HCT116 (cell line): ENCODE data around the gene RHOXF1. TPM values are rescaled to one million over a fixed set of nuclear protein-coding genes. Genes with fewer than 3 reads are reported as not detected.
"Not testable (repeated sequence)": the region's sequence is repeated elsewhere in the genome, so short reads cannot be mapped to it uniquely, and the experiment has no call there.

Experiments used
- ATAC-seq: fragments of 200-7000 bp; cut with Tn5 transposase; 2 replicates; pipeline ENCODE4 v1.9.1; 2020; ENCODE audit warnings: mild to moderate bottlenecking, moderate library complexity
- BruUV-seq: library from RNA; stranded (reverse); fragments of 400-500 nt; replicated peaks from 2 replicates; lab custom pipeline; 2021; lab: Mats Ljungman, UMichigan
- CTCF ChIA-PET: fragments of 300-600 bp; sonication (Branson Sonifier 250); formaldehyde crosslinking; loops from one replicate; lab custom pipeline; 2021; ENCODE audit warnings: antibody characterized with exemption; lab: Charles Lee
- POLR2A ChIA-PET: fragments of 300-600, 350-600 bp; sonication (Branson Sonifier 250); formaldehyde crosslinking; loops from one replicate; lab custom pipeline; 2021; ENCODE audit warnings: antibody characterized with exemption; lab: Charles Lee
- RAD21 ChIA-PET, 2 experiments: fragments of 300-600 bp; sonication (Branson Sonifier 250); formaldehyde crosslinking; loops; one replicate each; lab custom pipeline; 2023; ENCODE audit warnings: low total read pairs in 2 of 2; ENCODE audit not compliant: uncharacterized antibody in 2 of 2, unreplicated experiment in 2 of 2, low non-redundant PET in 1 of 2; lab: Charles Lee
- DNase-seq: peaks from one replicate; pipeline ENCODE4 v3.0.0-alpha.2; 2010; ENCODE audit warnings: low read depth, low spot score
- H2AFZ ChIP-seq: fragments of 200-600 bp; shearing (Covaris generic), sonication (generic); 2 replicates; pipeline ENCODE4 v1.6.1; 2017; ENCODE audit warnings: low read depth, mixed run types, mixed read lengths, antibody characterized with exemption, low read length; ENCODE audit not compliant: poor library complexity, severe bottlenecking
- H3K27ac ChIP-seq: 2 replicates; pipeline ENCODE4 v1.5.1; 2012; ENCODE audit warnings: low read depth, low read length
- H3K27me3 ChIP-seq: fragments of 200-600 bp; sonication (generic); 2 replicates; pipeline ENCODE4 v1.6.1; 2016; ENCODE audit warnings: mixed run types, low read length, mixed read lengths; ENCODE audit not compliant: insufficient read depth
- H3K36me3 ChIP-seq, 2 experiments: fragments of 200-500 bp in 1 of 2; fragments of 200-600 bp in 1 of 2; sonication (Bioruptor generic) in 1 of 2; sonication (generic) in 1 of 2; 2 replicates each; pipeline versions ENCODE4 v1.5.1 to v1.6.1; 2014 to 2016; ENCODE audit warnings: low read length in 2 of 2, inconsistent platforms in 1 of 2, mixed read lengths in 1 of 2, mixed run types in 1 of 2; ENCODE audit not compliant: insufficient read depth in 2 of 2, control insufficient read depth in 1 of 2
- H3K4me1 ChIP-seq, 2 experiments: fragments of 200-600 bp in 1 of 2; sonication (generic) in 1 of 2; 2 replicates each; pipeline versions ENCODE4 v1.5.1 to v1.6.1; 2012 to 2017; ENCODE audit warnings: low read length in 2 of 2, inconsistent platforms in 1 of 2, mild to moderate bottlenecking in 1 of 2, mixed read lengths in 1 of 2, mixed run types in 1 of 2, moderate library complexity in 1 of 2; ENCODE audit not compliant: insufficient read depth in 2 of 2, control insufficient read depth in 1 of 2
- H3K4me2 ChIP-seq: fragments of 200-600 bp; sonication (generic); 2 replicates; pipeline ENCODE4 v1.6.1; 2017; ENCODE audit warnings: mixed run types, low read length, mixed read lengths
- H3K4me3 ChIP-seq, 2 experiments: fragments of 200-600 bp in 1 of 2; sonication (generic) in 1 of 2; replicated peaks in 1 of 2; 2 replicates each; pipeline ENCODE4 v1.5.1; 2011 to 2016; ENCODE audit warnings: low read length in 2 of 2, control low read depth in 1 of 2, low read depth in 1 of 2, mild to moderate bottlenecking in 1 of 2, mixed read lengths in 1 of 2, mixed run types in 1 of 2
- H3K79me2 ChIP-seq: fragments of 200-600 bp; sonication (generic); 2 replicates; pipeline ENCODE4 v1.6.1; 2017; ENCODE audit warnings: mild to moderate bottlenecking, mixed run types, low read length, moderate library complexity, mixed read lengths; ENCODE audit not compliant: insufficient read depth
- H3K9ac ChIP-seq: fragments of 200-600 bp; sonication (generic); 2 replicates; pipeline ENCODE4 v1.6.1; 2016; ENCODE audit warnings: low read length, mixed read lengths
- H3K9me2 ChIP-seq: fragments of 200-600 bp; sonication (generic), shearing (Covaris generic); 2 replicates; pipeline ENCODE4 v1.6.1; 2017; ENCODE audit warnings: mixed run types, mild to moderate bottlenecking, moderate library complexity; ENCODE audit not compliant: insufficient read depth
- H3K9me3 ChIP-seq, 2 experiments: fragments of 200-500 bp in 1 of 2; fragments of 200-600 bp in 1 of 2; sonication (Bioruptor generic) in 1 of 2; sonication (generic) in 1 of 2; 2 replicates each; pipeline ENCODE4 v1.6.1; 2014 to 2017; ENCODE audit warnings: low read length in 2 of 2, mixed read lengths in 2 of 2, inconsistent platforms in 1 of 2, low read depth in 1 of 2, mild to moderate bottlenecking in 1 of 2, mixed run types in 1 of 2, moderate library complexity in 1 of 2; ENCODE audit not compliant: control insufficient read depth in 1 of 2, insufficient read depth in 1 of 2
- H4K20me1 ChIP-seq: fragments of 200-600 bp; sonication (generic), shearing (Covaris generic); 2 replicates; pipeline ENCODE4 v1.6.1; 2017; ENCODE audit warnings: mixed run types, mild to moderate bottlenecking, moderate library complexity; ENCODE audit not compliant: insufficient read depth
- ATF3 ChIP-seq: IDR thresholded peaks from 2 replicates; pipeline ENCODE4 v1.6.1; 2012
- CEBPB ChIP-seq: IDR thresholded peaks from 2 replicates; pipeline ENCODE4 v1.6.1; 2012; ENCODE audit warnings: low read depth
- EZH2 ChIP-seq: fragments of 200-600 bp; sonication (generic); IDR thresholded peaks from 2 replicates; pipeline ENCODE4 v1.6.1; 2017; ENCODE audit warnings: antibody characterized with exemption, mixed run types
- EZH2phosphoT487 ChIP-seq: fragments of 200-600 bp; IDR thresholded peaks from 2 replicates; pipeline ENCODE4 v1.6.1; 2018; ENCODE audit warnings: antibody characterized with exemption, borderline replicate concordance
- POLR2A ChIP-seq: IDR thresholded peaks from 2 replicates; pipeline ENCODE4 v1.7.0; 2011; ENCODE audit warnings: borderline replicate concordance; ENCODE audit not compliant: insufficient read depth, insufficient read length; ENCODE audit errors: extremely low read depth
- POLR2AphosphoS5 ChIP-seq: IDR thresholded peaks from 2 replicates; pipeline ENCODE4 v1.6.1; 2011; ENCODE audit warnings: mild to moderate bottlenecking, low read depth, low read length, moderate library complexity
- REST ChIP-seq: IDR thresholded peaks from 2 replicates; pipeline ENCODE4 v1.6.1; 2012; ENCODE audit warnings: low read depth
- SIN3A ChIP-seq: IDR thresholded peaks from 2 replicates; pipeline ENCODE4 v1.6.1; 2012; ENCODE audit warnings: low read depth
- TCF7L2 ChIP-seq: IDR thresholded peaks from 2 replicates; pipeline ENCODE4 v1.7.0; 2011; ENCODE audit warnings: borderline replicate concordance, inconsistent platforms; ENCODE audit not compliant: insufficient read depth, insufficient read length; ENCODE audit errors: extremely low read depth
- YY1 ChIP-seq: IDR thresholded peaks from 2 replicates; pipeline ENCODE4 v1.6.1; 2011; ENCODE audit warnings: low read length, low read depth, moderate library complexity, mild to moderate bottlenecking; ENCODE audit not compliant: insufficient replicate concordance; ENCODE audit errors: extremely low read depth
- ZBTB33 ChIP-seq: IDR thresholded peaks from 2 replicates; pipeline ENCODE4 v1.6.1; 2011; ENCODE audit warnings: mild to moderate bottlenecking, low read length, moderate library complexity; ENCODE audit not compliant: insufficient replicate concordance; ENCODE audit errors: extremely low read depth
- ZNF274 ChIP-seq: fragments of 200-500 bp; sonication (Bioruptor generic); IDR thresholded peaks from 2 replicates; pipeline ENCODE4 v1.6.1; 2014; ENCODE audit warnings: mild to moderate bottlenecking, low read depth, low read length, inconsistent platforms
- intact Hi-C: fragments of 100-400 bp; cut with micrococcal nuclease; formaldehyde crosslinking; loops from 2 replicates; pipeline ENCODE4 v1.10.0; 2022
- total RNA-seq: library from RNA; stranded (reverse); gene quantifications from one replicate; pipeline ENCODE4 v1.2.1, GENCODE V29; 2021; ENCODE audit not compliant: unreplicated experiment

Gene RHOXF1
- total RNA-seq, 1 experiment from 2014 or later, result 0.52 TPM

- Histone ChIP-seq H3K36me3 (no peaks in the 10 kb centered on the region), H3K27me3 (no peaks in the 10 kb centered on the region), H3K27ac (no peak overlapping the region), H3K9ac (no peak overlapping the region), H4K20me1 (no peaks in the 10 kb centered on the region), H3K4me3 (no peak overlapping the region), H3K9me2 (no peaks in the 10 kb centered on the region), H3K4me2 (no peak overlapping the region), H2AFZ (no peak overlapping the region), H3K4me1 (peaks cover 4 to 6% of the 10 kb centered on the region in 2 experiments; a peak in 3 of 4 replicates), H3K9me3 (no peaks in the 10 kb centered on the region), H3K79me2 (no peaks in the 10 kb centered on the region)
- CTCF ChIA-PET, result no interaction called here
- RAD21 ChIA-PET, result no interaction called here
- ATAC-seq (no peak), DNase-seq (no peak)
- intact Hi-C loops, result no loop called here
- POLR2A ChIA-PET, result no interaction called here
- TF ChIP-seq CEBPB, result no peak
- TF ChIP-seq TCF7L2, result no peak
- no peak for TF ChIP-seq EZH2phosphoT487
- no peak for TF ChIP-seq SIN3A
- TF ChIP-seq ZBTB33, result no peak
- TF ChIP-seq ATF3, result no peak
- no peak for TF ChIP-seq EZH2
- no peak for TF ChIP-seq ZNF274
- no peak for TF ChIP-seq REST
- no peak for TF ChIP-seq POLR2AphosphoS5
- TF ChIP-seq YY1, result no peak
- TF ChIP-seq POLR2A, result no peak
- no TSS peak for BruUV-seq
These were observed 31.8 kb upstream of the RHOXF1 start for GRCh38 chrX:120147537-120147936.

- H3K4me2 ChIP-seq, BruUV-seq, H3K27me3 ChIP-seq, ATAC-seq, CTCF ChIA-PET, H4K20me1 ChIP-seq, POLR2A ChIA-PET, H3K27ac ChIP-seq, H2AFZ ChIP-seq, intact Hi-C loops, RAD21 ChIA-PET, H3K36me3 ChIP-seq, H3K9me3 ChIP-seq, H3K4me1 ChIP-seq, H3K9me2 ChIP-seq, DNase-seq, H3K79me2 ChIP-seq, H3K9ac ChIP-seq, H3K4me3 ChIP-seq: not testable (repeated sequence)
These were observed 30.6 kb upstream of the RHOXF1 start for GRCh38 chrX:120146323-120146722.
